ENCODE results near the gene RTL10.
"Not testable (repeated sequence)": the region's sequence is repeated elsewhere in the genome, so short reads cannot be mapped to it uniquely, and the experiment has no call there.

Gene RTL10

DNA sequence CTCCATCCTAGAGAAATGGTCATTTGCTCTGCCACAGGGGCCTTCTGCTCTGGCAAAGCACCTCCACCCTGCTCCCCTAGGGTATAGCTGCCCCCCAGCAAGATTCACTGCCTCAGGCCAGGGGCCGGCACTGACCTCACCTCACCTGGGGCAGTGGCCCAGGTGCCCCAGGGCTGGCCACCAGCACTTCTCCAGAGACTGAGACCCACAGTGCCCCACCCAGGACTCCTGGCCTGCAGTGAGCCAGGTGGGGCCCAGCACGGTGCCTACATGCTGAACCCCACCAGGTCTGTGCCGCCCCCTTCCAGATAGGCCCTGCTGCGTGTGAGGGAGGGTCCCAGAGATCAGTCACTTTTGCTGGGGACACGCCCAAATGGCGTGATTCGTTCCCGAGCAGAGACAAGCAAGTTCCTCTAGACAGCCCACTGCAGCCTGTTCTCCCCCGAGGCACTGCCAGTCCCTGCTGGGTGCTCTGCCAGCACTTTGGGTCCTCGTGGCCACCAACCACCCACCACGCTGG lies 10.8 kb downstream of the RTL10 start:
- peak; percentile 27 for DNase-seq (ENCODE audit: low spot score)

DNA sequence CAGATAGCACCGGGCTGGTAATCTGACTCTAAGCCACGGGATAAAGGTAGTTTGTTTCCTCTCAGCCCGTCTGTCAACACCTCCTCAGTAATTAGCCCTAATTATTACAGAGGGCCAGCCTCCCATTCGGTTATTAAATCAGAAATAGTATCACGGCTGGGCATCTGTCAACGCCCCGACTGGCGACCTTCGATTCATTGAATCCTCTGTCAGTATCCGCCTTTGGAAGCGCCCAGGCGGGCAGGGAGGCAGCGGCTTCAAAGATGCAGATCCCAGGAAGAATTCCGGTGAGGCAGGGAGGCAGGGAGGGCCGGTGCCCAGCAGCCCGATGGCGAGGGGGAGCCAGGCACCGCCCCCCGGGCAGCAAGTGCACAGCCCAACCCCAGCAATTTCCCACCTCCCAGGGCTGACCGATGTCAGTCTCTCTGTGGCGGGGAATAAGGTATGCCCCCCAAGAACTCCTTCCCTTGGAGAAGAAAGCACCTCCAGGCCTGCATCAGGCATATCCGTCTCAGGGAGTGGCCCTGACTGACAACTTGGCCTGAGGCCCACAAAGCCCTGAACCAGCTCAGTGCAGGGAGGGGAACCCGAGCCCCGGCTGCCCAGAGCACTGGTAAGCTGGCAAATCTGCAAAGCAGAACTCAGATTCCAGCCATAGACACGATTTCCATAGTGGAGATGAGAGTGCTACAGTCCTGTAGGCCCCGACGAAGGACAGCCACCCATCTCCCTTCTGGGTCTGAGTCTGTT lies 11.4 kb downstream of the RTL10 start:
- peak; percentile 72 for DNase-seq (ENCODE audit: low spot score)

DNA sequence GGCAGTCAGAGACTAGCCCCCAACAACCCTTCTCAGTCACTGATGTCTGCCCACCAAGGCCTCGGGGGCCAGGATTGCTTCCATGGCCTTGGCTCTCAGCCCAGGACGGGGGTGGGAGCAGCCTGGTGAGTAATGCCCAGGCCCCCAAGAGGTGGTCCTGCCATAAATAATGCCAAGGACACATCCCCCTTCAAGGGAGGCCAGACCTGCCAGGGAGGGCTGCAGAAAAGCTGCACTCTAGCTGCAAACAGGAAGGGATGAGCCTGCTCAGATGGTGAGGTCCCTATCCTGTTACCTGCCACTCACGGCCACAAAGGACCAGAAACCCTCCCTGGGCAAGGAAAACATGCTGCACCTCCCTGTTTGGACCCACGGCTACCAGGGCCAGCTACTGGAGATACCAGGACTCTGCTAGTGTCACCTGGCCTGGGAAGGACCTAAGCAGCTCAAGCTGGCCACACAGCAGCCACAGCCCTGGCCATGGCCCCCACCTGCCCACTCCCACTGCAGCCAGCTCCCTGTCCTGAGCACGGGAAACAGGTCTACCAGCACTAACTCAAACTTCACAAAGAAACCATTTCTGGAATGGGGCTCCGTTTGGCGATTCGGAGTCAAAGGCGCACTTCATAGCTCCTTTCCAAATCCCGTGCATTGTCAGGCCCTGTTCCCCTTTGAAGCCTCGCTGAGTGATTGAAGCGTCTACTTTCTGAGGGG lies 12.1 kb downstream of the RTL10 start:
- DNase-seq (ENCODE audit: low spot score) = no peak

DNA sequence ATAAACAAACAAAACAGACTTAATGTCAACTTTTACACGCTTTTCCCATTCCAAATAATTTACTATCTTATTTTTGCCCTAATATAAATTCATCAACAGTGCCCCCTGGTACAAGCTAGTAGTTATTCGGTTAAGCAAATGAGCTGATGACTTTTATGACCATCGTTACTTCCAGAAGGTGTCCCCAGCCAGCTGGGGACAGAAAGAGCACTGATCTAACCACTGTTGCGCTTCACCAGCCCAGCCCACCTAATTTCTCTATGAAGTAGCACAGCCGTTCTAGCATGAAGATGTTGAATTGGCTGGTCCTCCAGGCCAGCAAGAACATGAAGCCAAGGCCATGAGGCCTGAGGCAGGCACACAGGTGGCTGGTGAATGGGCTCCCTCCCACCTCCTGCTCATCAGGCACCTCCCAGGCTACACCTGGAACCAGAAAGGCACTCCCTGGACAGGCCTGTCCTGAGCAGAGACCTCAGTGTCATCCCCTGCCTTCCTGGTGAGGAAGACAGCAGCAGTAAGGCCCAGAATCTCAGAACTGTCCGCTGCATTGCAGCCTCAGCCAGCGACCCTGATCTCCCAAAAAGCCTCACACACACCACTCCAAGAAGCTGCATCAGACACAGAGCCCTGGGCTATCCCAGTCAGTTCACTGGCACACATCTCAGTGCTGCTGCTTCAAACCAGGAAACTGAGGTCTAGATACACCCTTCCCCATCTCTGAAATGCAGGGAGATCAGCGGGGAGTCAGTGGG lies 12.9 kb downstream of the RTL10 start:
- DNase-seq (ENCODE audit: low spot score) = peak; percentile 18

DNA sequence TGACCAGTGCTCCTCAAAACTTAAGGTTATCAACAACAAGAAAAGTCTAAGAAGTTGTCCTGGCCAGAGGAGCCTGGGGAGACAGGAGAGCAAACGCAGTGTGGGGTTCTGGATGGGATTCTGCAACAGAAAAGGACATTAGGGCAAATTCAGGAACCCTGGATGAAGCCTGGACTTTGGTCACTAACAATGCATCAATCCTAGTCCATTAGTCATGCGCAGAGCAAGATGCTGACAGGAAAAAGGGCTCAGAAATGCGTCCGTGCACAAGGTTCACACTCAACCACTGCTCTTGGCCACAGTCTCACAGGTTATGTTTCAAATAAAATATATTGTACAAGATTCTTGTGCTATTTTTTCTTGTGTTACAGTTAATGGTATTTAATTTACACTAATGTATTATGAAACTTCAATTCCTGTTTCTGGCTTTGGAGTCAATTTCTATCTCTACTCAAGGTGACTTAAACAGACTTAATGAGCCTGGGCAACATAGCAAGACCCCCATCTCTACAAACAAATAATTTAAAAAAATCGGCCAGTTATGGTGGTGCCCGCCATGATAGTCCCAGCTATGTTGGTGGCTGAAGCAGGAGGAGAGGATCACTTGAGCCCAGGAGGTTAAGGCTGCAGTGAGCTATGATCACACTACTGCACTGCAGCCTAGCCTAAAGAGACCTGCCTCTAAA lies 13.6 kb downstream of the RTL10 start:
- DNase-seq (ENCODE audit: low spot score) = no peak

DNA sequence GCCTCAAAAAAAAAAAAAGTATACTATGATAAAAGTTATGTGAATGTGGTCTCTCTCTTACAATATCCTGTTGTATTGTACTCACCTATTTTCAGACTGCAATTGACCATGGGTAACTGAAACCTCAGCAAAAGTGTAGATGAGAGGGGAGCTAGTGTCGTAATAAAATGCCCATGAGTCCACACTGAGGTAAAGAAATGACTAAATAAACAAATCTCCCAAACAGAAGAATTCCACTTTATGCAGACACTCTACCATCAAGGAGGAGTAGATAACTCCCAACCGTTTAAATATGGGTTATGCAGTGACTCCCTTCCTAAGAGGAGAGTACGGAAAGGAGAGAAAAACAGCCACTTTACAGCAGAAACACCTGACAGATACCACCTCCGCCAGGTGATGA lies 14.6 kb downstream of the RTL10 start:
- no peak for DNase-seq (ENCODE audit: low spot score)

DNA sequence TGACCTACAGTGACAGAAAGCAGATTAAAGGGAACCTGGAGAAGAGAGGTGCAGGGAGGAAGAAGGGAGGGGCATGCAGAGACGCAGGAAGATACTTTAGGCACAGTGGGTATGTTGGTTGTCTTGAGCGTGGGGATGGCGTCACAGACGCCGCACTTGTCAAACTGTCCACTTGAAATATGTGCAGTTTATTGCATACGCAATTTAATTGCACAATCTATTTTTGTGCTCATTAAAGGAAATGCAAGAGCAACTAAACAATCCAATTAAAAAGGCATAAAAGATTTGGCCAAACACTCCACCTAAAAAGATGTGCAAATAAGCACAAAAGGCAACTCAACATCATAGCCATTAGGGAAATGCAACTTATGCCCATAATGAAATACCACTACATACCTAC lies 16.8 kb downstream of the RTL10 start:
- DNase-seq (ENCODE audit: low spot score) = no peak

DNA sequence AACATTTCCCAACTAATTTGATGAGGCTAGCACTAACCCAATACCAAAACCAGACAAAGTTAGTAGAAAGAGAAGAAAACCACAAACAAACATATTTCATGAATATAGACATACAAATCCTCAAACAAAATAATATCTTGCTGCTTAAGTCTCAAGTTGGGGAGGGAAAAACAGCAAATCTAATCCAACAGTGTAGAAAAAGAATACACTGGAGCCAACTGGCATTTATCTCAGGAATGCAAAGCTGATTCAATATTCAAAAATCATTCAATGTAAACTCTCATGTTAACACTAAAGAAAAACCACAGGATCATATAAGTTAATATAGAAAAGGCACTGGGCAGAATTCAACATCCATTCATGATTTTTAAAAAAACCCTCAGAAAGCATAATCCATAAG lies 18.2 kb downstream of the RTL10 start:
- DNase-seq (ENCODE audit: low spot score) = no peak

DNA sequence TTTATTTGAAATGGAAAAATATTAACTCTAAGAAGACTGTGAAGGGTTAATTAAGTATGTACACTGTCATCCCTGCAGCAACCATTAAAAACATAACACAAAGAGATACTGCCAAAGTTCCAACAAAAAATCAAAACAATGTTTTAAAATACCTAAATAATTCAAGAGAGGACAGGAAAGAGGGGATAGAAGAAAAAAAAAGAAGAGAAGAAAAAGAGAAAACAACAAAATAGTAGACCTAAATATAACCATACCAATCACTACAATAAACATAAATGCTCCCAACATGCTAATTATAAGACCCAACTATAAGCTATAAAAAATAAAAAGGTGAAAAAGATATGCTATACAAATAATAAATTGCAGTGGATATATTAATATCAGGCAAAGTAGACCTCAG lies 20.1 kb downstream of the RTL10 start:
- no peak for DNase-seq (ENCODE audit: low spot score)

DNA sequence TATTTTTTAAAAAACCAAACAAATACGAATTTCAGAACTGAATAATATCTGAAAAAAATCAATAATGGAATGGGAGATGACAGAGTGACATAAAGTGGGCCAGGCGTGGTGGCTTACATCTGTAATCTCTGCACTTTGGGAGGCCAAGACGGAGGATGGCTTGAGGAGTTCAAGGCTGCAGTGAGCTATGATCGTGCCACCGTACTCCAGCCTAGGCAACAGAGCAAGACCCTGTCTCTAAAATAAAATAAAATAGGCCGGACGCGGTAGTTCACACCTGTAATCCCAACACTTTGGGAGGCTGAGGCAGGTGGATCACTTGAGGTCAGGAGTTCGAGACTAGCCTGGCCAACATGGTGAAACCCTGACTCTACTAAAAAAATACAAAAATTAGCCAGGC lies 21.3 kb downstream of the RTL10 start:
- DNase-seq (ENCODE audit: low spot score) = not testable (repeated sequence)

DNA sequence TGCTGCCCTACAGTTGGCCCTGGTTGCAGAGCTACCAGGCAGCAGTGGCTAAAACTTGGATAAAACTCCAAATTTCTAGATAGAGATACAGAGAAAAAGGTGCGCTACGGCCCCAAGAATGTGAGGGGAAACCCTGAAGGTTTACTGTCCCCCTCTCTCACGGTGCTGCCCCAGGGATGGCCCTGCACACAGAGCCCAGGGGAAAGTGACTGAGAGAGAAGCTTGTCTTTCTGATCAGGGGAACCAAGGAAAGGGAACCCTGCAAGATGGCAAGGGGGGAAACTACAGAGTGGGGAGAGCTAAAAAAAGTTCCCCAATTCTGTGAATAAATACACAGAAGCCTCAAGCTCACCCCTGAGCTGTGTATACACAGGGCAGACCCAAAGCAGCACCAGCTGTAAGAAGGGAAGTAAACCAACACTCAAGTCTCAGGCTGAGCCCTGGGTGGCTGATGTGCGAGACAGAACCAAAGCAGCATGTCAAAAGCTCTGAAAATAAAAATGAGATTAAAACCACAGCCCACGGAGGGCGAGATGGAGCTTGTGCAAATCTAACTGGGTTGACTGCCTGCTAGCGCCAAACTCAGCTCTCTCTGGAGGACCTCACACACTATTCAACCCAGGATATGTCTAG lies 22.1 kb downstream of the RTL10 start:
- DNase-seq (ENCODE audit: low spot score) = peak; percentile 15

DNA sequence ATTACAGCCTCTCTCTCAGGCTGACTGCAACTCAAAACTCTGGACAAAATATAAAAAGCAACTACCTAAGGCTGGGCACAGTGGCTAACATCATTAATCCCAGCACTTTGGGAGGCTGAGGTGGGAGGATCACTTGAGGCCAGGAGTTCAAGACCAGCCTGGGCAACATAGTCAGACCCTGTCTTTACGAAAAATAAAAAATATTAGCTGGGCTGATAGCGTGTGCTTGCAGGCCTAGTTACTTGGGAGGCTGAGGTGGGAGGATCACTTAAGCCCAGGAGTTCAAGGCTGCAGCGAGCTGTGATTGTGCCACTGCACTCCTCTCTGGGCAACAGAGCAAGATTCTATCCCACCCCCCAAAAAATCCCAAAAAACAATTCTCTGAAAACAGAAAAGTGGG lies 22.7 kb downstream of the RTL10 start:
- not testable (repeated sequence) for DNase-seq (ENCODE audit: low spot score)

DNA sequence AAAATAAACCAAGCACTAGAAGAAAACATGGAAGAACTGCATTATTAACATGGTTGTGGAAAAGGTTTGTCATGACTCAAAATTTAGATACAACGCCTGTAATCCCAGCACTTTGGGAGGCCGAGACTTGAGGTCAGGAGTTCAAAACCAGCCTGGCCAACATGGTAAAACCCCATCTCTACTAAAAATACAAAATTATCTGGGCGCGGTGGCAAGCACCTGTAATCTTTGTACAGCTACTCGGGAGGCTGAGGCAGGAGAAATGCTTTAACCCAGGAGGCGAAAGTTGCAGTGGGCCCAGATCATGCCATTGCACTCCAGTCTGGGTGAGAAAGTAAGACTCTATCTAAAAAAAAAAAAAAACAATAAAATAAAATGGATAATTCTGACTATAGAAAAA lies 23.7 kb downstream of the RTL10 start:
- DNase-seq (ENCODE audit: low spot score) = no peak

DNA sequence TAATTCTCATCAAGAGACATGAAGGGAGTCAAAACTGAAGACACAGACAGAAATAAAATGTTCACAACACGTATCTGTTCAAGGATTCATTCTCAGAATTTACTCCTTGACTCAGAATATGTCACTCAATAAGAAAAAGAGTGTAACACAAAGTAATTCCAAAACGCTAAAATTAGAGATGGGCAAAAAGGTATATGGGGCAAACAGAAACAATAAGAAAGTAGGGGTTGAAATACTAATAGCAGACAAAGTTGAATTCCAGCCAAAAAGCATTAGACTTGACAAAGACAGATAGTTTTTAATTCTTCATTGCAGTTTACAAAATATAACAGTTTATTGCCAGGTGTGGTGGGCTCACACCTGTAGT lies 26.7 kb downstream of the RTL10 start:
- DNase-seq (ENCODE audit: low spot score) = no peak

DNA sequence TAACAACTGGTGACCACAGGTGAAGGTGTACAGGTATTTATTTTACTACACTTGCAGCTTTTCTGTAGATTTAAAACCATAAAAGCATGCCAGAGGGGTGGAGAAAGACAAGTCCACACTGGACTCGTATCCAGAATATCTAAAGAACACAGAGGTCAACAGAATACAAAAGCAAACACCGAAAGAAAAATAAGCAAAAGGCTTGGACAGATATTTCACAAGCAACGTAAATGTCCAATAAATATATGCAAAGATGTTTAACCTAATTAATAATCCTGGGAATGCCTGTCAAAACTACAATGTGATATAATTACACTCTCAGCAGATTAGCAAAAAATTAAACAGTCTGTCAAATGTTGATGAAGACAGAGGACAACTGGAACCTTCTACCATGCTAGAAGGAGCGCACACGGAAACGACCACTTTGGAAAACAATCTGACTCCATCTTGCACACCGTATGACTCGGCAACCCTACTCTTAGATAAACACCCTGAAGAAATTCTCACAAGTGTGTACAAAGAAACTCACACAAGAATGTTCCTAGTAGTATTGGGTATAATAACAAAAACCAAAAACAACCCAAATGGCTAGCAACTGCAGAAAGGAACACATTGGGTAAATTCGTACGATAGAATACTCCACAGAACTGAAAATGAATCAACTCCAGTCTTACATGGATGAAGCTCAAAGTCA lies 27.2 kb downstream of the RTL10 start:
- no peak for DNase-seq (ENCODE audit: low spot score)

DNA sequence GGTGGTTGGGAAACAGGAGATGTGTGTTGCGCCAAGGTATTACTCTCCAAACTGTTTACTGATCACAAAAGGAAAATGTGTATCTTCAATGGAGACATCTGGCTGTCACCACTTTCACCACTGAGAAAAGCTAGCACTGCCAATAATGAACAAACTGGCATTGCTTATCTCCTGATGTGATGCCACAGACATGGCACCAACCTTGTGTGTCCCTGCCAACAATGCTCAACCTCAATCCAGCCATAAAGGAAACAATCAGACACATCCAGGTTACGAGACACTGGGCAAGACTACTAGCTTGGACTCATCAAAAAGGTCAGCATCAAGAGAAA lies 28.1 kb downstream of the RTL10 start:
- no peak for DNase-seq (ENCODE audit: low spot score)

DNA sequence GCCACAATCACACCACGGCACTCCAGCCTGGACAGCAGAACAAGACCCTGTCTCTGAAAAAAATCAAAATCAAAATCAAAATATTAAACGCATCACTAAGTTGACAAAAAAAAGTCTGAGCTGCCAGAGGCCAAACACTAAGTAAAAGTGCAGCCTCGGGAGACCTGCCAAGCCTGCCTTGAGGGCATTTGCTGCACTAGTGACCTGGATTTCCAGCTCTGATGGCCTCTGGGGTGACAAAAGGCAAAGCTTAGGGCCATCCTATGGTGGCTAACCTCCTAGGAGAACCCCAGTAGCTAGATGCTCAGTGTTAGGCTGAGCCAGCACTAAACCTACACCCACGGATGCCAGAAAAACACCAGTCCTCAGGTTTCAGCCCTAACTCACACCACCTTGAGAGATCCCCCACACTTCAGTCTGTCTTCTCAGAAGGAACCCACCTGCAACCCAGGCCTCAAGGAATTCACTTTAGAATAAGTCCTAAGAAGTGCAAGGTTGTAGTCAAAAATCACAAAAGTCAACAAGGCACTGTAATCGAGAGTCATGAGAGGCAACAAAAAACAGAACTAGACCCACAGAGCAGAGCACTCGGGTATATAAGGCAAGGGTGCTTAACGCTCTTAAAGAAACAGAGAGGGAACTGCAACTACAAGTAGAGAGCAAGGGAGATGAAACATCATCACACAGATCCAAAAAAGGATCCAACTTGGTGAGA lies 28.6 kb downstream of the RTL10 start:
- DNase-seq (ENCODE audit: low spot score) = peak; percentile 8

DNA sequence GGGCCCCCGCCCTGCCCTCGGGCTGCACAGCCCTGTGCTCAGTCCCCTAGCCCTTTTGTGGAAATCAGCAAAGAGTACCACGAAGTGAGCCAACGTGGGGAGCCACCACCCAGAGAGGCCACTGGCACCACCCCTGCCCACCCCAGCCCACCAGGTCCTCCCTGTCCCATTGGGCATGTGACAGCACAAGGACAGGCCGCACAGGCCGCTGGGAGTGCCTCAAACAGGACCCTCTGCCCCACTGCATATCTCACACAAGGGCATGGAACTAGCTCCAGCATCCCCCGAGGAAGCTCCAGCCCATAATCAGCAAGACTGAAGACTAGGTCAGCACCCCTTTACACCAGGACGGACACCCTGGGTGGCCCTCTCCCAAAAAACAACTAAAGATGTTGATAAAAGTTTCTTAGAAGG lies 29.7 kb downstream of the RTL10 start:
- DNase-seq (ENCODE audit: low spot score) = no peak

DNA sequence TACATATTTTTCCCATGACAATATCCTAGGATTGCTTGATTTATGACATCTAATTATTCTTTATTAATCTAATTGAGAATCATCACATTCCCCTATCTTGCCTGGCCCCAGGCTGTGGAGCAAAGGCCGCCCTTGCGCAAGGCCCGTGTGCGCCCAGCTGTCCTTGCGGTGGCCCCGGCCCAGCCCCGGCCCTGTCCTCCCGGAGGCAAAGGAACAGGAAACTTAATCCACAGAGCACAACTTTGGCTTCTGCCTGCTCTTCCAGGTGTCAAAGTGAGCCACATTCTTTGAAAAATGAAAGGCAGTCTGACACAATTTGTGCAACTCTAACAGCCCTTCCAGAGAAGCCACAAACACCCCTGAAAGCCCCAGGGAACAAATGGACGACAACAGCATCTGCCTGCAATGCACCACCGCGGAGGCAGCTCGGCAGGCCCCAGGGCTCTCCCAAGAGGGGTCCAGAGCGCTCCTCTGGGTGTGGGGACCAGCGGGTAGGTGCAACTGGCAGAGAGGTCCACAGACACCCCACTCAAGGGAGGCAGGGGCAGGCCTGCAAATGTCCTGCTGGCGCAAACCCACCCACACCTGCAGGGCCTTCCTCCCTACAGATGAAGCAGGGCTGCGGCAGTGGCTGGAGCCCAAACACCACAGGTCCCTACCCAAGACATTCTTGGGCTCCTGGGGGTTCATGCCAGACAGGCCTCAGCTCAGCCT lies 30.3 kb downstream of the RTL10 start:
- peak; percentile 40 for DNase-seq (ENCODE audit: low spot score)

DNA sequence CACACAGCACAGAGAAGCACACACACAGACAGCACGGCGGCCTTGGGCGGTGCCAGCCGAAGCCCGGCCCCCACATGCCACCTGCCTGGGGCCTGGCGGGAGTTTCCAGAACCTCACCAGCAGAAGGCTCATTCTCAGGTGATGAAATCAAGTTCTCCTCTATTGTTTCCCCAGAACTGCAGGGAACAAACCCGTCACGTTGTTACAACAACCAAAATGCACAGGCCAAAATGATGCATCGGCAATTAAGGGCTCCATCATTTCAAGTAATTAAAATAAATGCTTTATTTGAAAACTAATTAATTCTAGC lies 30.8 kb downstream of the RTL10 start:
- DNase-seq (ENCODE audit: low spot score) = peak; percentile 27

Data from D341Med (cell line).